Stimulated activated CD8-positive, alpha-beta memory T cell treated with anti-CD3 and anti-CD28 coated beads, Interleukin-15, amount 100 ng/mL, for 1 hour (primary cell): Measurements from ENCODE around the gene ARHGEF17.
"Not testable (repeated sequence)": the region's sequence is repeated elsewhere in the genome, so short reads cannot be mapped to it uniquely, and the experiment has no call there.

Experiments
- DNase-seq: peaks from one replicate; pipeline ENCODE4 v3.0.0-alpha.2; 2020; ENCODE audit warnings: low read depth

ARHGEF17 gene

GRCh38 chr11:73271936-73272679, 36.0 kb upstream of the ARHGEF17 start, which contains the start of gene P2RY6:
P2RY6 (plus strand) TSS chr11:73272338; CDS start chr11:73296519, 24,181 bp downstream.
- DNase-seq: no peak

- no peak for DNase-seq
Measured at GRCh38 chr11:73272680-73273038, 35.4 kb upstream of the ARHGEF17 start.

- no peak for DNase-seq
Measured at GRCh38 chr11:73273222-73273895, 34.7 kb upstream of the ARHGEF17 start.

GRCh38 chr11:73274191-73274590, 33.9 kb upstream of the ARHGEF17 start:
- not testable (repeated sequence) for DNase-seq

GRCh38 chr11:73274722-73275380, 33.2 kb upstream of the ARHGEF17 start:
- no peak for DNase-seq

GRCh38 chr11:73275381-73275750, 32.7 kb upstream of the ARHGEF17 start:
- DNase-seq: no peak

- DNase-seq: no peak
Measured at GRCh38 chr11:73277467-73277866, 30.6 kb upstream of the ARHGEF17 start.

- no peak for DNase-seq
Measured at GRCh38 chr11:73280626-73281025, 27.4 kb upstream of the ARHGEF17 start.

GRCh38 chr11:73281201-73281741, 26.8 kb upstream of the ARHGEF17 start:
- no peak for DNase-seq

GRCh38 chr11:73281796-73282660, 26.0 kb upstream of the ARHGEF17 start:
- DNase-seq: no peak

- no peak for DNase-seq
Measured at GRCh38 chr11:73283276-73284000, 24.6 kb upstream of the ARHGEF17 start.

- DNase-seq: no peak
Measured at GRCh38 chr11:73284106-73284505, 24.0 kb upstream of the ARHGEF17 start.

- DNase-seq: no peak
Measured at GRCh38 chr11:73285721-73286120, 22.4 kb upstream of the ARHGEF17 start.

GRCh38 chr11:73286240-73286810, 21.8 kb upstream of the ARHGEF17 start:
- DNase-seq: no peak

- no peak for DNase-seq
Measured at GRCh38 chr11:73287400-73288101, 20.5 kb upstream of the ARHGEF17 start.

GRCh38 chr11:73288192-73288872, 19.7 kb upstream of the ARHGEF17 start:
- no peak for DNase-seq

- DNase-seq: peak; percentile 20
Measured at GRCh38 chr11:73288873-73289707, 19.0 kb upstream of the ARHGEF17 start.

- DNase-seq: no peak
Measured at GRCh38 chr11:73290536-73290935, 17.5 kb upstream of the ARHGEF17 start.

GRCh38 chr11:73291196-73291595, 16.9 kb upstream of the ARHGEF17 start:
- no peak for DNase-seq
